OCI-LY7 (cell line): ENCODE measurements around the gene PADI3. TPM values are rescaled to one million over a fixed set of nuclear protein-coding genes. Genes with fewer than 3 reads are reported as not detected.

ENCODE experiments used
- BruUV-seq: library from RNA; stranded (reverse); fragments of 400-500 nt; replicated peaks from 2 replicates; lab custom pipeline; 2021; lab: Mats Ljungman, UMichigan
- CTCF ChIA-PET: fragments of 300-600 bp; sonication (Branson Sonifier 250); formaldehyde crosslinking; loops from one replicate; lab custom pipeline; 2022; ENCODE audit warnings: antibody characterized with exemption; ENCODE audit not compliant: unreplicated experiment; lab: Charles Lee
- POLR2A ChIA-PET: fragments of 300-600 bp; sonication (Branson Sonifier 250); formaldehyde crosslinking; loops from one replicate; lab custom pipeline; 2022; ENCODE audit warnings: antibody characterized with exemption; lab: Charles Lee
- DNase-seq: peaks from one replicate; pipeline ENCODE4 v3.0.0-alpha.2; 2015; ENCODE audit warnings: low spot score
- H2AFZ ChIP-seq: fragments of 200-600 bp; sonication (generic), shearing (Covaris generic); 2 replicates; pipeline ENCODE4 v1.6.1; 2014; ENCODE audit warnings: mild to moderate bottlenecking, antibody characterized with exemption, low read length, moderate library complexity
- H3K27ac ChIP-seq: fragments of 200-600 bp; sonication (generic); 2 replicates; pipeline ENCODE4 v1.5.1; 2014; ENCODE audit warnings: mixed run types, low read depth, mild to moderate bottlenecking, moderate library complexity, low read length, inconsistent platforms; ENCODE audit not compliant: poor library complexity, severe bottlenecking
- H3K36me3 ChIP-seq: fragments of 200-600 bp; sonication (generic); 2 replicates; pipeline ENCODE4 v1.6.1; 2014; ENCODE audit warnings: mild to moderate bottlenecking, antibody characterized with exemption, low read length, moderate library complexity, mixed read lengths; ENCODE audit not compliant: insufficient read depth
- H3K4me1 ChIP-seq: fragments of 200-600 bp; sonication (generic); 2 replicates; pipeline ENCODE4 v1.5.1; 2014; ENCODE audit warnings: mild to moderate bottlenecking, low read length; ENCODE audit not compliant: insufficient read depth, poor library complexity, severe bottlenecking
- H3K4me2 ChIP-seq: fragments of 200-600 bp; sonication (generic); 2 replicates; pipeline ENCODE4 v1.6.1; 2014; ENCODE audit warnings: mild to moderate bottlenecking, low read length
- H3K4me3 ChIP-seq: fragments of 200-600 bp; sonication (generic); 2 replicates; pipeline ENCODE4 v1.5.1; 2014; ENCODE audit warnings: mild to moderate bottlenecking, low read depth, low read length; ENCODE audit not compliant: poor library complexity, severe bottlenecking
- H3K79me2 ChIP-seq: fragments of 200-600 bp; sonication (generic); 2 replicates; pipeline ENCODE4 v1.6.1; 2016; ENCODE audit warnings: low read depth, mild to moderate bottlenecking, low read length, moderate library complexity, mixed read lengths; ENCODE audit not compliant: insufficient read depth
- H3K9me2 ChIP-seq: fragments of 200-600 bp; sonication (generic); 2 replicates; pipeline ENCODE4 v1.6.1; 2016; ENCODE audit warnings: mild to moderate bottlenecking, low read length, mixed read lengths; ENCODE audit not compliant: insufficient read depth
- H3K9me3 ChIP-seq: fragments of 200-600 bp; sonication (generic); 2 replicates; pipeline ENCODE4 v1.6.1; 2014; ENCODE audit warnings: mild to moderate bottlenecking, mixed run types, low read length, mixed read lengths
- H4K20me1 ChIP-seq: fragments of 200-600 bp; sonication (generic); 2 replicates; pipeline ENCODE4 v1.6.1; 2014; ENCODE audit warnings: mild to moderate bottlenecking, antibody characterized with exemption, low read length, moderate library complexity, mixed read lengths; ENCODE audit not compliant: insufficient read depth
- CTCF ChIP-seq: fragments of 200-600 bp; sonication (generic); conservative IDR thresholded peaks from 2 replicates; pipeline ENCODE4 v1.5.1; 2014; ENCODE audit warnings: mild to moderate bottlenecking, antibody characterized with exemption, low read length, moderate library complexity, mixed read lengths
- EZH2phosphoT487 ChIP-seq: fragments of 200-600 bp; sonication (generic); IDR thresholded peaks from 2 replicates; pipeline ENCODE4 v1.6.1; 2018; ENCODE audit warnings: low read depth, borderline replicate concordance, mild to moderate bottlenecking, mixed run types, antibody characterized with exemption, low read length, moderate library complexity, mixed read lengths
- intact Hi-C: fragments of 100-400 bp; cut with micrococcal nuclease; formaldehyde crosslinking; loops from one replicate; pipeline ENCODE4 v1.10.0; 2022; ENCODE audit not compliant: unreplicated experiment
- total RNA-seq, 2 experiments: library from RNA; depleted of rRNA in 1 of 2; stranded (reverse); fragments of >200 nt in 1 of 2; shearing (Covaris generic) in 1 of 2; gene quantifications; 2 replicates each; pipeline ENCODE4 v1.2.3, GENCODE V29; 2014 to 2022

Gene PADI3
- total RNA-seq, 2 experiments from 2014 or later, result not detected

- H3K4me2 ChIP-seq, result no peak overlapping the region
- BruUV-seq, result no TSS peak
- CTCF ChIA-PET, result no interaction called here
- no peak overlapping the region for H3K27ac ChIP-seq
- no peaks in the 10 kb centered on the region for H3K9me2 ChIP-seq
- H3K4me3 ChIP-seq, result no peak overlapping the region
- no peaks in the 10 kb centered on the region for H3K4me1 ChIP-seq
- no peak overlapping the region for H2AFZ ChIP-seq
- H3K36me3 ChIP-seq, result no peaks in the 10 kb centered on the region
- intact Hi-C loops, result no loop called here
- DNase-seq, result no peak
- no peaks in the 10 kb centered on the region for H3K9me3 ChIP-seq
- POLR2A ChIA-PET, result no interaction called here
- no peaks in the 10 kb centered on the region for H4K20me1 ChIP-seq
- TF ChIP-seq CTCF, result no peak
- TF ChIP-seq EZH2phosphoT487, result no peak
- no peaks in the 10 kb centered on the region for H3K79me2 ChIP-seq
Measured at GRCh38 chr1:17301767-17302166, 52.9 kb downstream of the PADI3 start.

GRCh38 chr1:17304151-17304825, 55.4 kb downstream of the PADI3 start:
- H3K9me2 ChIP-seq, result no peaks in the 10 kb centered on the region
- CTCF ChIA-PET, result no interaction called here
- H3K9me3 ChIP-seq, result no peaks in the 10 kb centered on the region
- no peak overlapping the region for H3K4me3 ChIP-seq
- H2AFZ ChIP-seq, result no peak overlapping the region
- no peaks in the 10 kb centered on the region for H3K36me3 ChIP-seq
- intact Hi-C loops, result no loop called here
- TF ChIP-seq EZH2phosphoT487 (no peak), CTCF (no peak)
- no peak overlapping the region for H3K4me2 ChIP-seq
- no TSS peak for BruUV-seq
- no peaks in the 10 kb centered on the region for H3K4me1 ChIP-seq
- no peaks in the 10 kb centered on the region for H4K20me1 ChIP-seq
- POLR2A ChIA-PET, result interaction anchor here (0.6 to 0.9 kb wide), 2 partner anchors 9 kb away, joined by 3 to 4 read pairs; no protein-coding TSS in a partner anchor
- H3K79me2 ChIP-seq, result no peaks in the 10 kb centered on the region
- DNase-seq, result no peak
- H3K27ac ChIP-seq, result no peak overlapping the region

GRCh38 chr1:17304826-17305175, 55.9 kb downstream of the PADI3 start:
- H3K79me2 ChIP-seq, result no peaks in the 10 kb centered on the region
- no peaks in the 10 kb centered on the region for H3K36me3 ChIP-seq
- no peaks in the 10 kb centered on the region for H4K20me1 ChIP-seq
- no peak overlapping the region for H3K4me3 ChIP-seq
- no peak for DNase-seq
- POLR2A ChIA-PET, result interaction anchor here (0.6 kb wide), 1 partner anchor 9 kb away, joined by 3 read pairs; no protein-coding TSS in a partner anchor
- H3K4me2 ChIP-seq, result no peak overlapping the region
- CTCF ChIA-PET, result no interaction called here
- no peaks in the 10 kb centered on the region for H3K9me2 ChIP-seq
- intact Hi-C loops, result no loop called here
- no peaks in the 10 kb centered on the region for H3K9me3 ChIP-seq
- TF ChIP-seq CTCF, result no peak
- TF ChIP-seq EZH2phosphoT487, result no peak
- no TSS peak for BruUV-seq
- H2AFZ ChIP-seq, result no peak overlapping the region
- no peak overlapping the region for H3K27ac ChIP-seq
- H3K4me1 ChIP-seq, result no peaks in the 10 kb centered on the region
